Nephron progenitor cell (in vitro differentiated cells): ENCODE measurements around the gene HCRTR2.
A peak's percentile ranks its signal among the peaks of the same experiment; 100 is the strongest.
"Not testable (repeated sequence)": the region's sequence is repeated elsewhere in the genome, so short reads cannot be mapped to it uniquely, and the experiment has no call there.

Experiments
- DNase-seq: peaks from one replicate; pipeline ENCODE4 v3.0.0; 2021
- H3K27ac Mint-ChIP-seq: 2 replicates; pipeline ENCODE4 v1.8.0; 2021; ENCODE audit warnings: mild to moderate bottlenecking, moderate library complexity, mixed read lengths
- H3K27me3 Mint-ChIP-seq: 2 replicates; pipeline ENCODE4 v1.8.0; 2021; ENCODE audit warnings: mild to moderate bottlenecking, low read depth, mixed read lengths; ENCODE audit not compliant: poor library complexity
- H3K36me3 Mint-ChIP-seq: 2 replicates; pipeline ENCODE4 v1.8.0; 2021; ENCODE audit warnings: low read depth, mixed read lengths
- H3K4me1 Mint-ChIP-seq: 2 replicates; pipeline ENCODE4 v1.8.0; 2021; ENCODE audit warnings: mixed read lengths
- H3K4me3 Mint-ChIP-seq: 2 replicates; pipeline ENCODE4 v1.8.0; 2021; ENCODE audit warnings: mild to moderate bottlenecking, moderate library complexity, mixed read lengths
- H3K9me3 Mint-ChIP-seq: 2 replicates; pipeline ENCODE4 v1.8.0; 2021; ENCODE audit warnings: mild to moderate bottlenecking, moderate library complexity, mixed read lengths
- CTCF ChIP-seq: fragments of 200-600 bp; sonication (generic); IDR thresholded peaks from 2 replicates; pipeline ENCODE4 v1.5.0; 2021; ENCODE audit warnings: antibody characterized with exemption

Gene HCRTR2

GRCh38 chr6:55141611-55142010, 32.7 kb upstream of the HCRTR2 start:
- H3K36me3 Mint-ChIP-seq: no peaks in the 10 kb centered on the region
- H3K4me1 Mint-ChIP-seq: no peaks in the 10 kb centered on the region
- H3K4me3 Mint-ChIP-seq: no peak overlapping the region
- H3K27me3 Mint-ChIP-seq: no peaks in the 10 kb centered on the region
- DNase-seq: no peak
- TF ChIP-seq CTCF: no peak
- no peak overlapping the region for H3K27ac Mint-ChIP-seq
- no peaks in the 10 kb centered on the region for H3K9me3 Mint-ChIP-seq

GRCh38 chr6:55142610-55143009, 31.7 kb upstream of the HCRTR2 start:
- H3K4me3 Mint-ChIP-seq: no peak overlapping the region
- H3K36me3 Mint-ChIP-seq: no peaks in the 10 kb centered on the region

GRCh38 chr6:55153284-55153683, 21.0 kb upstream of the HCRTR2 start:
- H3K27me3 Mint-ChIP-seq: no peaks in the 10 kb centered on the region
- no peak overlapping the region for H3K27ac Mint-ChIP-seq
- no peak for DNase-seq
- peaks cover 8% of the 10 kb centered on the region for H3K9me3 Mint-ChIP-seq
- no peak overlapping the region for H3K4me3 Mint-ChIP-seq
- no peak for TF ChIP-seq CTCF
- H3K4me1 Mint-ChIP-seq: no peaks in the 10 kb centered on the region
- H3K36me3 Mint-ChIP-seq: no peaks in the 10 kb centered on the region

More at GRCh38 chr6:55142610-55143009, 31.7 kb upstream of the HCRTR2 start:
- H3K9me3 Mint-ChIP-seq: no peaks in the 10 kb centered on the region
- H3K27ac Mint-ChIP-seq: no peak overlapping the region
- H3K4me1 Mint-ChIP-seq: no peaks in the 10 kb centered on the region
- DNase-seq: no peak
- no peaks in the 10 kb centered on the region for H3K27me3 Mint-ChIP-seq
- no peak for TF ChIP-seq CTCF

GRCh38 chr6:55158784-55159183, 15.5 kb upstream of the HCRTR2 start:
- peaks cover 35% of the 10 kb centered on the region for H3K9me3 Mint-ChIP-seq
- DNase-seq, H3K27me3 Mint-ChIP-seq, H3K4me1 Mint-ChIP-seq, H3K36me3 Mint-ChIP-seq, H3K4me3 Mint-ChIP-seq, H3K27ac Mint-ChIP-seq: not testable (repeated sequence)

- no peaks in the 10 kb centered on the region for H3K4me1 Mint-ChIP-seq
- no peak for DNase-seq
- peaks cover 8% of the 10 kb centered on the region for H3K9me3 Mint-ChIP-seq
- H3K36me3 Mint-ChIP-seq: no peaks in the 10 kb centered on the region
- no peak overlapping the region for H3K4me3 Mint-ChIP-seq
- peaks cover 5% of the 10 kb centered on the region for H3K27me3 Mint-ChIP-seq
- no peak for TF ChIP-seq CTCF
- no peak overlapping the region for H3K27ac Mint-ChIP-seq
These were observed 6.5 kb upstream of the HCRTR2 start for GRCh38 chr6:55167860-55168259.

- Mint-ChIP-seq H3K27me3 (peaks cover 44% of the 10 kb centered on the region), H3K36me3 (no peaks in the 10 kb centered on the region), H3K9me3 (no peaks in the 10 kb centered on the region), H3K27ac (no peak overlapping the region), H3K4me1 (peaks cover 11% of the 10 kb centered on the region), H3K4me3 (peak overlapping the region; percentile 75)
- peak; percentile 4 for DNase-seq
- TF ChIP-seq CTCF: no peak
These were observed 1.0 kb downstream of the HCRTR2 start for GRCh38 chr6:55175078-55176049.
